ENCODE data around the gene PDE8A.

The PDE8A gene

GRCh38 chr15:85099195-85099803 lies 117.6 kb downstream of the PDE8A start:
- no peak for DNase-seq

DNA sequence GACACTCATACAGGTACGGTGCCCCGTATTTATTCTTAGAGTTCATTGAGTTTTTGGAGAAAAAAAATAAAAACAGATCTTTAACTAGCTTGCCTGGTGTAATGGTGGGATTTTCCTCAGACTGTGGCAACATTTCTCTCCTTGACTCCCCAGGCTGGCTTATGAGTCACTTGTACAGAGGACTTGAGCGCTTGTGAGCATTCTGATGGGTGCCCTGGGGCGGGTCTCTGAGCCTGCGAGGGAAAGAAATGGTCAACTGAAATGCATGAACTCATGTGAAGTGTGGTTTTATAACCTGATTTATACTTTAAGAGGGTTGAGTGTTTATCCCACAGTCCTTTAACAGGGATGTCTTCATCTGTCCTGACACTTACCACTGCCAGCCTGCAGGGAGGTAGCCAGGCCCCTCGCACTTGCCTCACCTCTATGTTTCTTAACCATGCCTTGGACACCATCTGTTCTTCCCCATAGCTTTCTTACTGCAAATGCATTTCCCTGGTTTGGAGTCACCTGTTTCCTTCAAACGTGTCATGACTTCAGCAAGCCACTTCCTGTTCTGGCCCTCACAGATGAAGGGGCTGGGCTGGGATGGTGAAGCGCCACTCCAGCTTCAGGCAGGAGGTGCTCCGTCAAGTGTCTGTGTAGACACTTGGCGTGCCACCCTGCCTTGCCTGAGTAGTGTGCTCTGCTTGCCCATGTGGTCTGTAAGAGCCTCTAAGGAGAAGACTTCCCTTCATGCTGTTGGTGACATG lies 118.7 kb downstream of the PDE8A start:
- no peak for DNase-seq

DNA sequence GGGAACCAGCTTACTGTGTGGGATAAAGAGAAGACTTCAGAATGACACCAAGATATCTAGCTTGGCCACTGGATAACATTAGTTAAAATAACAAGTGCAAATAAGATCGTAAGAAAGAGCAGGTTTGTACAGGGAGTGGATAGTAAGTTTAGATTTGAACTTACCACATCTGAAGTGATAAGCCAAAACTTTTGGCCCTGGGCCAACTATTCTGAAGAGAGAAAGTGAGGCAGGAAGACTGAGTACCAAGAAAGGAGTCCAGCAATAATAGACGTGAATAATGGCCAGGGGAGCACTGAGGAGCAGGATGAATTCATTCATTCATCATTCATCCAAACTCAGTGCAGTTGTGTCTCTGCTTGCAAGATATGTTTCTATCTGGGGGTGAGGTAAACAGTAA lies 122.9 kb downstream of the PDE8A start:
- DNase-seq = no peak

- DNase-seq = no peak
Measured at GRCh38 chr15:85108136-85108535, 126.5 kb downstream of the PDE8A start.

- no peak for DNase-seq
Measured at GRCh38 chr15:85109333-85109732, 127.7 kb downstream of the PDE8A start.

- DNase-seq = no peak
Measured at GRCh38 chr15:85112997-85113396, 131.3 kb downstream of the PDE8A start.

GRCh38 chr15:85114886-85115285 lies 133.2 kb downstream of the PDE8A start:
- DNase-seq = no peak

GRCh38 chr15:85116066-85116465 lies 134.4 kb downstream of the PDE8A start:
- no peak for DNase-seq

DNA sequence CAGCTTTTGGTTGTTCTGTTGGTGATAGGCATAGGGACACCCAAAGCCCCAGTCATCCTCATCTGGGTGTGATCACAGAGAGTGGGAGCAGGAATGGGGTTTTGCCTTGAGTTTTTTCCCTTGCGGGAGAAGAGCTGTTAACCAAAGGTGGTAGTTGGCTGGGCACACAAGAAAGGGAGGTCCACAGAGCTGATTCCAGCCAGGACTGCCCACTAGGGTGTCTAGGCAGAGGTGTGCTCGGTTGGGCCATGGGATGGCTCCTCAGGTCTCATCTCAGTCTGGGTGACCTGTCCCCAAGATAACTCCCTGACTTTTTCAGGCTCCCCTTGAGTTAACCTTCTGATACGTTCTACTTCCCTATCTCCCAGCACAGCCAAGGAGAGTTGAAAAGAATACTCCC lies 134.8 kb downstream of the PDE8A start:
- no peak for DNase-seq

DNA sequence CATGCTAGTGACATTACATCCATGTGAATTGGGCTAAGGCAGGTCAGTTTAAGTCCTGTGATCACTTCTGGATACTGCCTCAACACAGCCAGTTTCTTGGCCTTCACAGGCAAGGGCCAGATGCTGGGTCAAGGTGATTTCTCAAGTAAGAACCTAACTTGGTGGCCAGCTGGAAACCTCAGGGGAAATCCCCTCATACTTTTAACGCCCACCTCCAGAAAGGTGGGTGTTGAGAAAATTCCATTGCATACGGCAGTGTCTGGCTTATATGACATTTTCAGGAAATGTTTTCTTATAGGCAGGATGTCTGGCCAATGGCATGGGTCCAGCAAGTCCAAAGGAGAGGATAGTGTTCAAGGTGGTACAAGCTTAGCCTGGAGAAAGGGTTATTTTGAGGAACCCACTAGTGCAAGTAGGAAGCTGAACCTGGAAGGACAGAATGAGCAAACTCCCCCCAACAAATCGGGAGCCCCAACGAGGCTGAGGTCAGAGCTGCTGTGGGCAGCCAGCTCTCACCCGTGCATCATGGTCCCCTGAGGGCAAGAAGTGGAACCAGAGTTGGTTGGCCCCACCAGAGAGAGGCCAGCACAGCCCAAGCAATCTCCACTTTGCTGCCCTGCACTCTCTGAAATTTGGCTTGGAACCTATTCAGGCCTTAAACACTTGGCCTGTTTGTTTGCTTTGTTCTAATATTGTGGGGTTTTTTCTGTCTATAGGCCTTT lies 135.4 kb downstream of the PDE8A start:
- DNase-seq = no peak

DNA sequence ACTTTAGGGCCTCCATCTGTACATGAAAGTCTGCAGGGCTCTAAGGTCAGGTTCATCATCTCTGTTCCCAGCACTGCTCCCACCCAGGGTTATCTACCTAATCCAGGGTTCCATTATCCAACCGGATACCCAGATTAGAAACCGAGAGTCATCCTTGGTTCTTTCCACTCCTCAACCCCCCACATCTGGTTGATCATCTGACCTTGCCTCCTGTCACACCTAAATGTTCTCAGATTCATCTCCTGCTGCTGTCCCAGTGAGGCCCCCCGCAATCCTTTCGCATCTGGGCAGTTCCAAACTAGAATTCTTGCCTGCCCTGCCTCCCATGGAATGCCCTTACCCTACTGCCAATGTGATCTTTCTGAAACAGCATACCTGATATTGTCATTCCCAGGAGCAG lies 136.5 kb downstream of the PDE8A start:
- no peak for DNase-seq

DNA sequence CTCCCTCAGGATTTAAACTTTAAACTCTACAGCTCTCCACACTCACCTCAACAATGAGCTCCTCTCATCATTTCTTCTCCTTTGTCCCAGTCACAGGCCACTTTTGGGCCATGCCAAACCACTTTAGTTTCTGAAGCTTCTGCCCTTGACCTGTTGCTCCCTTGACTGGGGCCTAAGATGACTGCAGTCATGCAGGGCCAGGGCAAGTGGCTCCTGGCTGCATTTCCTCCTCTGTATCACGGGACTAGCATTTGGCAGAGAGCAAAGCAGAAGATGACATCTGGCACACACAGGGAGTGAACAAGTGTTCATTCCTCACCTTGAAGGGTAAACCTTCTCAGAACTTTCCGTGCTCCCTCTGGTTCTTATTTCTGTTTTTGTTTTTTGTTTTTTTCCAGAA lies 136.9 kb downstream of the PDE8A start:
- DNase-seq = no peak

DNA sequence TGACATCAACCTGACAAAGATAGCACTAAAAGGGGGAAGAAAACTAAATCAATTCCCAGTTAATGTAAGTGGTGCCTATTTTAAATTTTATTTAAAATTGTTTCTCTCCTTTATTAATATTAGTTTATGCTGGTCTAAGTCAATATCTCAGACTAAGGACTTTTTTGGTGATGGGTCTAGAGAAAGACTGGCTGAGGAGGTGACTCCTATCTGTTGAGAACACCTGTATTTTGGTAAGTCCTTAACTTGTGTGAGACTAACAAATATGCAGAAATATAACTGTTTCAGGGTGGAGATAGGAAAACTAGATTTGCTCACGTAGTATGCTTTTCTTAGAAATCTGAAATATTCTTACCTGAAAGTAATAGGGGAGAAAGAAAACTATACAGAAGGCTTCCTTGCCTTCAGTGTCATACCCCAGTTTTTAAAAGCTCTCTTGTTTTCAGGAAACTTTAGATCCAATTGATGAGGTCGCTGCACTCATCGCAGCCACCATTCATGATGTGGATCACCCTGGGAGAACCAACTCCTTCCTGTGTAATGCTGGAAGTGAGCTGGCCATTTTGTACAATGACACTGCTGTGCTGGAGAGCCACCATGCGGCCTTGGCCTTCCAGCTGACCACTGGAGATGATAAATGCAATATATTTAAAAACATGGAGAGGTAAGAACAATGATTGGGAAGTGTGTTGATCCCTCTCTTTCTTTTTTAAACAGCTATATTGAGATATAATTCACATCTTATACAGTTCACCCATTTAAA lies 138.9 kb downstream of the PDE8A start:
- DNase-seq = no peak

- no peak for DNase-seq
Measured at GRCh38 chr15:85124173-85124572, 142.5 kb downstream of the PDE8A start.

DNA sequence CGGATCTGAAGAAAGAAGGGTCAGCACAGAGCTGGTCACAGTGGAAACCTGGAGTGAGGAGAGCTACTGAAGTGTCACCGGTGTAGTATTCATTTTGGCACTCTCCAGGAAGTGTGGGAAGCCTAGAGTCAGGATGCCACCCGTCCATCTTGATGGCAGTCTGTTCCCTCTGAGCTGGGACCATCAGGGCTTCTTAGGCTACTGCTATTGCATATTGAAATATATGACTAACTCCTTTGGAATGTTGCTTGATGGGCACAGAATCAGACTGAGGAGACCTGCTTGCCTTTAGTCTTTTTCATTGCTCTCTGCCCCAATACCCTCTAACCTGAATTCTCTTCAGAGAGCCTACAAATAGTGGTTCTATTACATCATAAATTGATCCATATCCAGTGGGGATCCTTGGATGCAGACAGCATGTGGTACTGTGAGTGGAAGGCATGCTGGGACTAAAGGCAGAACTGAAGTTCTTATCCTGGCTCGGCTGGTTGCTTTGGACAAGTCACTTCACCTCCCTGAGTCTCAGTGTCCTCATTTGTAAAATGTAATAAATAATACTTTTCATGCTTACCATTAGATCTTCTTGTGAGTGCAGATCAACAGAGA lies 143.5 kb downstream of the PDE8A start:
- DNase-seq = no peak

DNA sequence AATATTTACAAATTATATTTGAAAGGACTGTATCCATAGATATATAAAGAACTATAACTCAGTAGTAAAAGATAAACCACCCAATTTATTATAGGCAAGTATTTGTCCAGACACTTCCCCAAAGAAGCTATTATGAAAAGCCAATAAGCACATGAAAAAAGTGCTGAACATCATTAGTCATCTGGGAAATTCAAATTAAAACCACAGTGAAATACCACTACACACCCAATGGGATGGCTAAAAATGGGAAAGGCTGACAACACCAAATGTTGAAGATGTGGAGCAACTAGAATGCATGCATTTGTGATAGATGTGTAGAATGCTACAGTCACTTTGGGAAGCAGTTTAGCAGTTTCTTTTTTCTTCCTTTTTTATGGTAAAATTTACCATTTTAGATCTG lies 147.0 kb downstream of the PDE8A start:
- DNase-seq = no peak

- DNase-seq = no peak
Measured at GRCh38 chr15:85129881-85130280, 148.2 kb downstream of the PDE8A start.

DNA sequence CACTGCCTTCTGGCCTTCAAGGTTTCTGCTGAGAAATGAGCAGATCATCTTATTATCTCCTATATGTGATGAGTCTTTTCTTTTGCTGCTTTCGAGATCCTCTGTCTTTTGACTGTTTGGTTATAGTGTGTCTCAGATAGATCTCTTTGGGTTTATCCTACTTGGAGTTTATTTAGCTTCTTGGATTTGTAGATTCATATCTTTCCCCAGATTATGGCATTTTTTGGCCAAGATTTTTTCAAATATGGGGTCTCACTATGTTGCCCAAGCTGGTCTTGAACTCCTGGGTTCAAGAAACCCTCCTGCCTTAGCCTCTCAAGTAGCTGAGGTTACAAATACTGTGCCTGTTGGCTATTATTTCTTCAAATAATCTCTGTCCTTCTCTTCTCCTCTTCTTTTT lies 150.3 kb downstream of the PDE8A start:
- DNase-seq = no peak

DNA sequence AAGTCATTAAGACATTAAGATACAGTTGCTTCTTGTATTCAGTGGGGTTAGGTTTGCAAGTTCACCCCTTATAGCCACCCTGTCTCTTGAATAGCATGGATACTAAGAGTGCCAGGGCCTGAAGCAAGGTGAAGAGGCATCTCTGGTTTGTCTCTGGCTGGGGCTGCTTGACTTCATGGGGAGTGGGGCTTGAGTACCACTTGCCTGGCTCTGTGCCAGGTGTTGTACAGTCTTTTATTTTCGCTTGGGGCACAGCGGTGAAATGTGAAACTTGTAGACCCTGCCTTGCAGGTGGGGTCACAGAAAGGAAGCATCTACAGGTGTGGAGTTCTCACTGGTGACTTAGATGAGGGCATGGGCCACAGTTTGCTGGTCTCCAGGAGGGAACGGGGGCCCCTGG lies 152.1 kb downstream of the PDE8A start:
- no peak for DNase-seq

GRCh38 chr15:85137489-85138168 lies 156.0 kb downstream of the PDE8A start:
- DNase-seq = no peak

GRCh38 chr15:85139391-85139790 lies 157.7 kb downstream of the PDE8A start:
- no peak for DNase-seq

DNA sequence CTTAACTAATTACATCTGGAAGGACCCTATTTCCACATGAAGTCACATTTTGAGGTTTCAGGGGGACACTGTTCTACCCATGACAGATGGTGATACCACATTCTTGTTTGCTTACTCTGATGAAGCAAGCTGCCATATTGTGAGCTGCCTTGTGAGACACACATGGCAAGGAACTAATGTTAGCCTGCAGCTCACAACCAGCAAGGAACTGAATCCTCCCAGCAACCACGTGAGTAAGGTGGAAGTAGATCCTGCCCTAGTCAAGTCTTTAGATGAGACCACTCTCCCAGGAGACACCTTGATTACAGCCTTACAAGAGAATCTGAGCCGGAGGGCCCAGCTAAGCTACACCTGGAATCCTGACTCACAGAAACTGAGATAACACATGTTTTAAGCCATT lies 160.1 kb downstream of the PDE8A start:
- DNase-seq = no peak

Data from GOT3 (cell line).